UCSD-AML1 (cell line): ENCODE data around the gene C9orf43.
"Not testable (repeated sequence)": the region's sequence is repeated elsewhere in the genome, so short reads cannot be mapped to it uniquely, and the experiment has no call there.

Experiments used
- DNase-seq: peaks from one replicate; lab custom pipeline; 2025; ENCODE audit not compliant: unreplicated experiment; lab: John Stamatoyannopoulos, UW

C9orf43 gene

DNA sequence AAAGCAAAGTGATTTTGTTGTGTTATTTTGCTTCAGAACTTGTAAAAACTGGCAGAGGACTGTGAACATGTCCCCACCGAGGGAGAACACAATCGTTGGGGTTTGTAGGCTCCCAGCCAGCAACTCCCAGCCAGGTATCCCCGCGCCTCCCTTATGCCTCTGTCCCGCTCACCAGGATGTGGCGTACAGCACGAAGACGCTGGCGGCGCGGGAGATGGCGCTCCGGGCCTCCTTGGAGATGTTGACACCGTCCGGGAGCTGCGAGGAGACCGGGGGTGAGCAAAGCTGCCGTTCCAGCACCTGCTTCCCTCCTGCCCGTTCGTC is 702 bp upstream of the C9orf43 start:
- DNase-seq: no peak

DNA sequence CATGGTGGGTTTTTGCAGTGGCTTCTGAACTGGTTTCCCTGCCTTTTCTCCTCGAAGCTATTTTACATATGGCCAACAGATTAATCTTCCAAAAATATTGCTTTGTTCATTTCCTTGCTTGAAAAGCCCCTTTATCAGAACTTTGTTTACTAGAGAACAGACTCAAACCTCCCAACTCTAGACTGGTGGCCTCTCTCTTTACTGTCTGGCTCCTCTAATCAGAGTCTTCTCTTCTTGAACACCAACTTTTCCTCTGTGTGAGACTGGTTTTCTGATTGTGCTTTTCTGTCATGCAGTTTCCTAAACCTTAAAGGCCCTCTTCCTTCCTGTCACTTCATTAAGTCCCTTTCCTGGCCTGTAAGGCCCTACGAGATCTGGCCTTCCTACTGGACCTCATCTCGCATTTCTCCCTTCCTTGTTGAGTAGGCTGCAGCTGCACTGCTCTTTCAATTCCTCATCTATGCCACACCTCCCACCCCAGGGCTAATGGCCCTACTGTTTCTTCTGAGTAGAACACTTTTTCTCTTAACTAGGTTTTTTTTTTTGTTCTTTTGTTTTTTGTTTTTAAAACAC is 5.7 kb downstream of the C9orf43 start:
- peak; percentile 23 for DNase-seq

DNA sequence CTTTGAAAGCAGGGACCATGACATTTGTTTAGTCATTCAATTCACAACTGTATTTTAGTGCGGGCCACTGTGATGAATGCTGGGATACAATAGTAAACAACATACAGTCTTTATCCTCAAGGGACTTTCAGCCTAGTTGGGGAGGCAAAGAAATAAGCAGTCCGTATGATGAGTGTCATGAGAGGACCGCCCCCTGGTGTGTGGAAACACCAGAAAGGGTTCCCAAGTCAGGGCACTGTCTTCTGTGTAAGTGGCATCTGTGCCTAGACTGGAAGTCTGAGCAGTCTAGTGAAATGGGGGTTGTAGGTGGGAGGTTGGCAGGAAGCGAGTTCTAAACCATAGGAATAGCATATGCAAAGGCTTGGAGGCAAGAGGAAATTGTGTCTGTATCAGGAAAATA is 6.8 kb downstream of the C9orf43 start:
- no peak for DNase-seq

DNA sequence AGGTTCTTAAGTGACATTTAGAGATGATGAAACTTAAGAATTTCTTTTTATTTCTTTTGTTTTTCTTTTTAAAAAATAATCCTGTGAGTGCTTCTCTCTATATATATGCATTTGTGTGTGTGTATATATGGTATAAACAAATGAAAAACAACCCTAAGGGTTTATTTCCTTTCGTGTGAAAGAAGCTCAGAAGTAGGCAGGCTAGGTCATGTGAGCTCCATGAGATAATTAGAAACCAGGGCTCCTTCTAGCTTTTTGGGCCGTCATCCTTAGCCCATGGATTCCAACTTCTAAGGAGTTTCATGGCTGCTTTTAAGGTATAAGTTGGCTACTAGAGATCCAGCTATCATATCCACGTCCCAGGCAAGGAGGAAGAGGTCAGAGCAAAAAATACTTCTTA is 11.2 kb downstream of the C9orf43 start:
- no peak for DNase-seq

DNA sequence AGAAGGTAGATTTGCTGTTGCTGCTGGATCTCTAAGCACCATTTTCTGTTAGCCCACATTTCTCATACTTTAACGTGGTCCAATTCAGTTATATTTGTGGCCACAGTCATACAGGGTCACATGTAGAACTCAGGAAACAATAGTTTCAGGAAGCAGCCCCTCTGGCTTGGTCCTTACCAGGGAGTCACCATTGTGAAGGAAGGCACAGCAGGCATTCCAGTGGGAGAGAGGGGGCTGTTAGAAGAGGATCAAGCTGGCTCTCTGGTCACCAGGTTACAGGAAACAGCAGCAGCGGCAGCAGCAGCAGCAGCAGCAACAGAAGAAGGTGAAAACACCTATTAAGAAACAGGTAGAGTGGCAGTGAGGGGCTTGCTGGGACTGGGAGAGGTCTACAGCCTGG is 14.5 kb downstream of the C9orf43 start:
- DNase-seq: no peak

DNA sequence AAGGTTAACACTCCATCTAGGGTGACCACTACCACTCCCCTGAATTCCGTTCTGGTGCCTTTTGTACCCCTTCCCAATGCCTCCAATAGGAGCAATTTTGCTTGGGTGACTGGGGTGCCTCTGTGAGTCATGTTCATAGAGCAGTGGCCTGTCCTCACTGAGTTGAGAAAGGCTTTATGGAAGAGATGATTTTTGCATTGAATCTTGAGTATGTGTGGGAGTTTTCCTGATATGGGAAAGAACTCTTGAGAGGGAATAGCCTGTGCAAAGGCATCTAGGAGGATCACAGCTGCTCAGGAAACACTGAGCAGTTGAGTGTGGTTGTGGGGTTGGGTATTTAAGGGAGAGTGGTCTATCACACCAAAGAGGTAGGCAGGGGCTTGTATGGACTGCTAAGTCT is 16.2 kb downstream of the C9orf43 start:
- DNase-seq: no peak

DNA sequence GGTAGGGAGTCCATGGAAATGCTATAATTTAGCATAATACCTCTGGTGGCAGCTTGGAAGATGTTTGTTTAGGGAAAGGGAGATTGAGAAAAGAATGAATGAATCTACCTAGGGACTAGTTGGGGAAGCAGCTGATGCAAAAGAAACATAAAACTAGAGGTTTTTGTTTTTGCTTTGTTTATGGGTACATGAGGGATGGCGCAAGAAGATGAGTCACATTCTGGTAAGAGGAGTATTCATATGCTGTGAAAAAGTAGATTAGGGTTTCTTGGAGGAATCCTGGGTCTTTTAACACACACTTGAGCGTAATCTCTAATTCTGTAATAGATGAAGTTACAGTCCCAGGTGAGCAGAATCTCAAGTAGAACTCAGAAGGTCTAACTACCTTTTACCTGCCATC is 17.1 kb downstream of the C9orf43 start:
- no peak for DNase-seq

DNA sequence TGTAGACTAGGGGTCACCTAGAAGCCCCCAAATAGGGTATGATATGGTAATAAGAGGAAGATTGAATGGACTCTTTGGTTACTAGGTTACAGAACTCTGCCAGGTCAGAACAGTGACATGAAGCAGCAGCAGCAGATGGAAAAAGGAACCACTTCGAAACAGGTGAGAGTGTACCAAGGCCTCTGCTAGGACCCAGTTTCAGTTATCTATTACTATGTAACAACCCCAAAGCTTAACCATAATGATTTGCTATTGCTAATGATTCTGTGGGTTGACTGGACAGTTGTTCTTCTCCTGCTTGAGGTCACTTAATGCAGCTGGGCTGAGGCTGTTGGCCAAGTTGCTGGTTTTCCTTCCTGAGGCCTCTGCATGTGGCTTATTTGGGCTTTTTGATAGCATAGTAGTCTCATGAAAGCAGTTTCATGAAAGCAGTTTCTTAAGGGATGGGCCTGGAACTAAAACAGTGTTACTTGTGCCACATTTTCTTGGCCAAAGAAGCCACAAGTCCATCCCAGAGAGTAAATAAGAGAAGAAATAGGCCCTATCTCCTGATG is 17.6 kb downstream of the C9orf43 start:
- DNase-seq: no peak

DNA sequence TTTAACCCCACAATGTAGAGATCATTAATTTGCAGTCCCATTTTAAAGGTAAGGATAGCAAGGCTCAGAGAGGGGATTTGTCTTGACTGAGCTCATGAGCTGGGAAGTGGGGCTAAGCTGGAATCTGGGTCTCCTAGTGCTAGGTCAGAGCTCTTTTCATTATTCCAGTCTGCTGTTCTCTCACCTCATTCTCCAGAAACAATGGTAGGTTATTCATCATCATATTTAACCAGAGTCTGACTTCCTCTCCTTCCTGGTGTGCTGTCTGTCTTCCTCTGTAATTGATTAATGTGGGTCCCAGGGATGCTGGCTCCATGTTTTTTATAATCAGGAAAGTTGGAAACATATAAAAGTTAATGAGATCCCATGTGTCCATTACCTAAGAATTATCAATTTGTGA is 20.6 kb downstream of the C9orf43 start:
- DNase-seq: no peak

DNA sequence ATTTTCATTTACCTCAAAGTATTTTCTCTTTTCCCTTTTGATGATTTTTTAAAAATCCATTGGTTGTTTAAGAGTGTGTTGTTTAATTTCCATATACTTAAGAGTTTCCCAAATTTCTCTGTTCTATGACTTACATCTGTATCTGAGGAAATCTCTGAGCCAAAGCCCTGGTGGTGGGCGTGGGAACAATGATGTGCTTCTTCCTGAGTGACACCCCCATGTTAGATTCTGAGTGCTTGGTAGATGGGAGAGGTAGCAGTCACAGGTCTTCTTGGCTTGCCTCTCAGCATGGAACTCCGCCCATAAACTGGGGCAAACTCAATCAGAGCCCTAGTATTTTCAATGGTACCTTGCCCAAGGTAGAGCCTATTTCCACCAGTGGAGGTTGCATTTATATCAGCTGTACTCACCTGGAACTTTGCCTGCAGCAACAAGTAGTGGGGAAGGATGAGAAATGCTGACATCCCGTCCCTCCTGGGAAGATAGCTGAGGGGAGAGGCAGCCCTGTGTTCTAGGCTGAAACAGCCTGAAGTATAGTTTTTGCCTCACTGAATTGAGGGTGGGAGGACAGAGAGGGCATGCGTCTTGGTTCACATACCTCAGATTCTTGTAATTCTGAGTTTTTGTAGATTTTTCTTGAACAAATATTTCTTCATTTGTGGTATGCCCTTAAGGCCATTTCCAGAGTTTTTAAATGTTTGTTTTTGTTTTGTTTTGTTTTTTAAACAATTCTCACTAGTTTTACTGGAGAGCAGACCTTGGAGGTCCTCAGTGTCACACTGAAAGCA is 26.4 kb downstream of the C9orf43 start:
- DNase-seq: no peak

DNA sequence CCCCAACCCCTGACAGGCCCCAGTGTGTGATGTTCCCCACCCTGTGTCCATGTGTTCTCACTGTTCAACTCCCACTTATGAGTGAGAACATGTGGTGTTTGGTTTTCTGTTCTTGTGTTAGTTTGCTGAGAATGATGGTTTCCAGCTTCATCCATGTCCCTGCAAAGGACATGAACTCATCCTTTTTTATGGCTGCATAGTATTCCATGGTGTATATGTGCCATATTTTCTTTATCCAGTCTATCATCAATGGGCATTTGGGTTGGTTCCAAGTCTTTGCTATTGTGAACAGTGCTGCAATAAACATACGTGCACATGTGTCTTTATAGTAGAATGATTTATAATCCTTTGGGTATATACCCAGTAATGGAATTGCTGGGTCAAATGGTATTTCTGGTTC is 27.2 kb downstream of the C9orf43 start:
- not testable (repeated sequence) for DNase-seq

DNA sequence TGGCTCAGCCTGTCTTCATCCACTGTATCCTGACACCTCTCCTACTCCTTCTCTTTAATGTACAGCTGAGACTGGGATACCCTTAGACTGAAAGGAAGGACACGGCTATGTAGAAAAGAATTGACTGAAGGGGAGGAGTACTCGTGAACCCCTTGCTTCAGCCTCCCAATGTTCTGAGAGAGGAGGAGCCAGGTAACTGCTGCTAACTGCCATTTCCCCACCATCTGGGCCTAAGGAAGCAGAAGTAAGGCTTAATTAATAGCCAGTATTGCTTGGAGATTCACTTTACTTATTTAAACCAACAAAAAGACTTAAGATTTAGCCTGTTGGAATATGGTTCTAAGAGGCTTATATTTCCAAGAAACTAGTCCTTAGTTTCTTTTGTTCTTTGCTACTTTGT is 34.2 kb downstream of the C9orf43 start:
- no peak for DNase-seq

DNA sequence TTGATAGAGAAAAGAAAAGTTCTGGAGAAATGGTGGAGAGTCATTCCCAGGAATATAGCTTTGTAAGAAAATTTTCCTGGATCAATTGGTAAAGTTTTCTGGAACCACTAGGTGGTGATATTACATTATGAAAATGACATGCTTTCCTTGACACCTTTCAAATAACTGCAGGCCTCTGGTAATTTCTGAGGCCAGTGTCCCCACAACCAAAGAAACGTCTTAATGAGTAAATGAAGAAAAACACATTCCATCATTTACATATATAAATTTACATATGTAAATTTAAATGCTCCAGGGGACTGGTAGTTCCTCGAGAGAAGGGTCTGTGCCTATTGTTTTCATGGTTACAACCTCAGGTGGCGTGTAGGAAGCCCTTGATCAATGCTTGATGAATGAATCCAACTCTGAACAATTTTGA is 35.8 kb downstream of the C9orf43 start:
- DNase-seq: no peak

DNA sequence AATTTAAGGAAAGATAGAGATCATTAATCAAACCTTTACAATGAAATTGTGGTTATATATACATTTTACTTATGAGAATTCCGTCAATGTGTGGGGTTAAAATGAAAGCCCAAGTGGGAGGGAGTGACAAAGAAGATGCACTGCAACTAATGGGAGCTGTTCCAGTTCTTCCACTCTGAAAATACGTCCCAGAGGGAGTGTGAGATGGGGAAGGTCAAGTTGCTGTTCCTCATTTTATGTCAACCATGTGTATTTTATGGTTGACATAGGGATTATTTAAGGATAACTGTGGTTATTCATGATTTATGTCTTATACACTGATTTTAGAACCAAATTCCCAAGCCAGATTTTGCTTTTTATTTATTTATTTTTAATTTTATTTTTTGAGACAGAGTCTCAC is 38.8 kb downstream of the C9orf43 start:
- no peak for DNase-seq

DNA sequence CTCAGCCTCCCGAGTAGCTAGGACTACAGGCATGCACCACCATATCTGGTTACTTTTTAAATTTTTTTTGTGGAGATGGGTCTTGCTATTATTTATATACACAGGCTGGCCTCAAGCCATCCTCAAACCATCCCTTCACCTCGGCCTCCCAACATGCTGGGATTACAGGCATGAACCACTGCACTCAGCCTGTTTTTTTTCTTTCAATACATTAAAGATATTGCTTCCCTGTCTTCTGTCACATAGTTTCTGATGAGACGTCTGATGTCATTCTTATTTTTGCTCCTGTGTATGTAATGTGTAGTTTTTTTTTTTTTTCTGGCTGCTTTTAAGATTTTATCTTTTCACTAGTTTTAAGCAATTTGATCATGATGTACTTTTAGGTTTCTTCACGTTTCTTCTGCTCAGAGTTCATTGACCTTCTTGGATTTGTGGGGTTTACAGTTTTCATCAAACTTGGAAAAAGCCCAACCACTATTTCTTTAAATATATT is 41.6 kb downstream of the C9orf43 start:
- DNase-seq: no peak

DNA sequence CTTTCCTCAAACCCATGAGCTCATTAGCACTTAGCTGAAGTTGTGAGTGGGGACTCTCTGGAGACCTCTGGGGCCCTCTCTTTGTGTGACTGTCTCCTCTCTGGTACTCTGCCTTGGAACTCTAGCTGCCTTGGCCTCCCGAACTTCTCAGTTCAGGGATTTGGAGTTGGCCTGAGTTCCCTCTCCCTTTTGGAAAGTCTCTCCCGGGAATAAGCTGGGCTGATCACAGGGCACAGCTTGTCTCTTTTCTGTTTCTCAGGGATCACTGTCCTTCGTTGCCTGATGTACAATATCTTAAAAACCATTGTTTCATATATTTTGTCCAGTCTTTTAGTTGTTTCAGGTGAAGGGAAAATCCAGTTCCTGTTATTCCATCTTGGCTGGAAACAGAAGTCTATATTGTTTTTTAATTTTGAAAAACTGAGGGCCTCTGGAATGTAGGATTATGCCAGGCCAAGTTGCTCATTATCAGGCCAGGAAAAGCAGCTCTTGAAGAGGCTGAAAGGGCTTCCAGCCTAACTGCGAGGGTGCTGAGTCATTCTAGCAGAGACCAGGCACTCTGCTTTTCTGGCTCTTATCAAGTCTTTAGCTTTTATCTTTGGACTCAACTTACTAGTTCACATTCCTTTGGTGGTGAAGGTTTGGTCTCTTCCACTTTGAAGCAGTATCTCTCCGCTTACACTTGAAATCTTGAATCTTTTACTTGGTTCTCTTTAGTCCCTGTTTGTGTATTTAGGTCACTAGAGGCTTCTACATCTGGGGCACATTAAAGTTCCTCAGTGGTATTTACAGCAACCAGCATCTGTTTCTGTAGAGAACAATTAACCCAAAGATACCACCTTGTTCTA is 44.6 kb downstream of the C9orf43 start:
- peak; percentile 33 for DNase-seq

DNA sequence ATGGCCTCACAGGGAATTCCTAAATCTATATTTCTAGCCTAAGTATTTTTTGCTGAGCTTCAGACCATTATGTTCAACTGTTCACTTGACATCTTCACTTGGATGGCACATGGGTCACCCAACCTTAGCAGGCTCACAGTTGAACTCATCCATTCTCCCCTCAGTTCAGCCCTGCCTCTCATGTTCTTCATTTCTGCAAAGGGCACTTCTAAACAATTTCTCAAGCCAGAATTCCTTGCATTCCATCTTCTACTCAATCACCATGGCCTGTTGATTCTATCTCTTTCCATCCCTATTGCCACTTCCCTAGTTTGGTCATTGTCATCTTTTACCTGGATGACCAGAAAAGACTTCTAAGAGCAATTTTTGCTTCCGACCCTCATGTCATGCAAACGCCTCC is 45.7 kb downstream of the C9orf43 start:
- no peak for DNase-seq

DNA sequence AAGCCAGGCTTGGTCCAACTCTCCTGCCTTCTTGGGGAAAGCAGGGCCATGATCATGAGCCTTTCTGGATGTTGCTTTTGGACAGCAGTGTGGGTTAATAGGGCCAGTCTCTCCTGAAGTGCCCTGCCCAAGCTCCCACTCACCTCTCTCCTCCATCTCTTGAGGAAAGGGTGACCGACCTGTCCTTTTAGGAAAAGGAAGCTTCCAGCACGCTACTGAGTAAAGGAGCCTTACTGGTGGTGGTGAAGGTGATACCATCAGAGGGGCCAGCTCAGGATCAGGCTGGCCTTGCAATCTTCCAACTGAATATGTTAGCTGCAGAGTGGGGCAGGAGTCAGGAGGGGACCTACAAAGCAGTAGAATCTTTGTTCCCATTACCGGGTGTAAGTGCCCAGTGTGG is 50.7 kb downstream of the C9orf43 start:
- DNase-seq: no peak

DNA sequence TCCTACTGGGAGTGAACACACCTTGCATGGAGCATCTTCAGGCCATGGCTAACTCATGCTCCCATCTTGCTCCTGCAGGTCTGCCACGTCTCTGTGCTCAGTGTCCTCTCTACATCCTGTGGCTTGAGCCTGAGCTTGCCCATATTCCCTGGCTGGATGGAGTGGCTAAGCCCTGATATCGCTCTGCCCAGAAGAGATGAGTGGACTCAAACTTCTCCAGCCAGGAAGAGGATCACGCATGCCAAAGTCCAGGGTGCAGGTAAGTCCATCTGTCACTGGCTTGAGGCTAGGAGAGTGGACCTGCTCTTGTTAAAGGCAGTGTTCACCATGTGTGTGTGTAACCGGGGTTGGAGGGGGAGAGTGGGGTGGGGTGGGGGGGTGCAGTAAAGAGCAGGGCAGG is 51.4 kb downstream of the C9orf43 start:
- no peak for DNase-seq

DNA sequence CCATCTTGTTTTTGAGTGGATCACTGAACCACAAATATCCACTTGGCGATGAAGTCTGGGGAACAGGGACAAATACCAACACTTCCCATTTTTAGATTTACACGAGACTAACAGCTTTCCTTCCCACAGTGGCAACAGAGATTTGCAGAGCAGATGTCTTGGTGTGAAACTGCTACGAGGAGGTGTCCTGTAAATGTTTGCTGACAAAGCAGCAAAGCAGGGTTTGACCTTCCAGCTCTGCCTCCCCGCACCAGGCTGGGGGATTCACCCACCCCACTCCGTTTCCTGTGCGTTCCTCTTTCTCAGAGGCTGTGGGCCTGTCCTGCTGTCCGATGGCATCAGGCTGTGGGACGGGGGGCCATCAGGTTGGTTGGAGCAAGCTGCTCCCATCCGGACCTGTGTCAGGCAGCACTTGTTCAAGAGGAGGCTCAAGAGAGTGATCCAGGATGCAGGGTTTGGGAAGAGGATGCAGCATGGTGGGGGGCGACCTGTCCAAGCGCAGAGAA is 52.3 kb downstream of the C9orf43 start:
- no peak for DNase-seq

DNA sequence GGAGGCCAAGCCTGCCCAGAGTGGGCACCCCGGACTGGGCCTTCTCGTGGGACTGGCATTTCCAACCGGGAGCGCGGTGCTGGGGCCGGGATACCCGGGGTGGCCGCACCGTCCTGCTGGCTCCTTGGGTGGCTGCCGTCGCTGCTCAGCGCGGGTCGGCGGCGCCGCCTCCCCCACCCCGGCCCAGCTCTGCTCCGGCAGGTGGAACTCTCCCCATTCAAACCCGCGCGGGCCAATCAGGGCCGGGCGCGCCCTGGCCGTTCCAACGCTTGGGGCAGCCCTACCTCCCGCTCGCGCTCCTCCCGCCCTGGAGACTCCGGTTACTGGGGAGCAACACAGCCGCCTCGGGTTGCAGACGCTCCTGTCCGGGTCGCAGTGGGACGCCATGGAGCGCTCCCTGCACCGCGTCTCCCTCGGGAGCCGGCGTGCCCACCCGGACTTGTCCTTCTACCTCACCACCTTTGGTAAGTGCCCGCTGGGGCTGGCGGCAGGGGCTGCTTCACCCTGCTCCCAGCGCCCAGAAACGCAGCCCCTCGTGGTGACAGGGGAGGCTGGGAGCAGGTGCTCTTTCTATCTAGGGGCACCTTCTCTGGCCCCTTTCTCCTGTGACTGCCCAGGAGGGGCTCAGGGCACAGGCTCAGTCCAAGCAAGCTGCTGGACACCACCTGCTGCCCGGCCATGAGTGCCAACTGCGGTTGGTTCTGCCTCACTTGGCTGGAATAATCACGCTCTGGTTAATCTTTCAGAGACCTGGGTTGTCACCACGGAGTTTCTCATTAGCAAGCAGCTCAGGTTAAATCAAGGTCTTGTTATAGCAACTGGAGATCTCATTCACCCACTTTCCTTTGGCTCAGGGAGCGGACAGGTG is 53.1 kb downstream of the C9orf43 start, which contains the start of gene RGS3:
TSS of gene RGS3 (plus strand) at position 310 of the 868 bp plus-strand sequence. CDS start at position 386, 76 bp downstream.
- DNase-seq: no peak
